Chondrocyte (in vitro differentiated cells): ENCODE results near the gene RNPS1. TPM values are rescaled to one million over a fixed set of nuclear protein-coding genes. Genes with fewer than 3 reads are reported as not detected.
A peak's percentile ranks its signal among the peaks of the same experiment; 100 is the strongest.

Source experiments
- DNase-seq: peaks from one replicate; pipeline ENCODE4 v3.0.0; 2021; ENCODE audit warnings: mixed read lengths, low spot score
- H3K27ac Mint-ChIP-seq: one replicate; pipeline ENCODE4 v1.8.0; 2021; ENCODE audit warnings: mild to moderate bottlenecking, moderate library complexity, mixed read lengths; ENCODE audit not compliant: unreplicated experiment
- H3K27me3 Mint-ChIP-seq: 2 replicates; pipeline ENCODE4 v1.8.0; 2021; ENCODE audit warnings: low read depth, mixed read lengths
- H3K36me3 Mint-ChIP-seq: 2 replicates; pipeline ENCODE4 v1.8.0; 2021; ENCODE audit warnings: low read depth, mixed read lengths
- H3K4me1 Mint-ChIP-seq: 2 replicates; pipeline ENCODE4 v1.8.0; 2021; ENCODE audit warnings: low read depth, mild to moderate bottlenecking, mixed read lengths
- H3K4me3 Mint-ChIP-seq: one replicate; pipeline ENCODE4 v1.8.0; 2021; ENCODE audit warnings: mild to moderate bottlenecking, moderate library complexity, mixed read lengths; ENCODE audit not compliant: unreplicated experiment
- H3K9me3 Mint-ChIP-seq: 2 replicates; pipeline ENCODE4 v1.8.0; 2021; ENCODE audit warnings: low read depth, mixed read lengths
- CTCF ChIP-seq: fragments of 200-600 bp; sonication (generic); IDR thresholded peaks from 2 replicates; pipeline ENCODE4 v1.5.0; 2021; ENCODE audit warnings: antibody characterized with exemption, mild to moderate bottlenecking, moderate library complexity
- total RNA-seq: library from RNA; stranded (reverse); gene quantifications from 3 replicates; pipeline ENCODE4 v1.2.1, GENCODE V29; 2021

The RNPS1 gene
- total RNA-seq, 1 donor from 2014 or later, result 109 TPM

GRCh38 chr16:2226918-2227317 lies 41.0 kb downstream of the RNPS1 start:
- Mint-ChIP-seq H3K4me1 (peaks cover 18% of the 10 kb centered on the region), H3K27ac (peak overlapping the region; percentile 38), H3K36me3 (peaks cover 7% of the 10 kb centered on the region), H3K9me3 (no peaks in the 10 kb centered on the region), H3K4me3 (no peak overlapping the region), H3K27me3 (no peaks in the 10 kb centered on the region)
- no peak for TF ChIP-seq CTCF
- DNase-seq, result no peak

GRCh38 chr16:2226245-2226793 lies 41.6 kb downstream of the RNPS1 start:
- Mint-ChIP-seq H3K4me3 (peak overlapping the region; percentile 12), H3K27ac (peak overlapping the region; percentile 5), H3K9me3 (no peaks in the 10 kb centered on the region), H3K4me1 (peaks cover 18% of the 10 kb centered on the region), H3K27me3 (no peaks in the 10 kb centered on the region), H3K36me3 (peaks cover 5% of the 10 kb centered on the region)
- DNase-seq, result no peak
- TF ChIP-seq CTCF, result no peak

GRCh38 chr16:2223942-2224486 lies 43.9 kb downstream of the RNPS1 start:
- Mint-ChIP-seq H3K27ac (peak overlapping the region; percentile 63), H3K36me3 (no peaks in the 10 kb centered on the region), H3K4me1 (peaks cover 18% of the 10 kb centered on the region), H3K9me3 (no peaks in the 10 kb centered on the region), H3K4me3 (peak overlapping the region; percentile 78), H3K27me3 (no peaks in the 10 kb centered on the region)
- TF ChIP-seq CTCF, result peak; percentile 67
- peak; percentile 88 for DNase-seq

GRCh38 chr16:2223221-2223941 lies 44.5 kb downstream of the RNPS1 start, which contains the start of gene E4F1:
TSS of gene E4F1 (plus strand) at chr16:2223591. CDS start at chr16:2223614, 23 bp downstream.
- H3K36me3 Mint-ChIP-seq, result no peaks in the 10 kb centered on the region
- no peak for TF ChIP-seq CTCF
- peaks cover 18% of the 10 kb centered on the region for H3K4me1 Mint-ChIP-seq
- H3K27ac Mint-ChIP-seq, result peak within 1 kb of the TSS; percentile 63
- no peaks in the 10 kb centered on the region for H3K9me3 Mint-ChIP-seq
- DNase-seq, result peak; percentile 100
- no peaks in the 10 kb centered on the region for H3K27me3 Mint-ChIP-seq
- H3K4me3 Mint-ChIP-seq, result peak within 1 kb of the TSS; percentile 78

GRCh38 chr16:2216330-2216729 lies 51.6 kb downstream of the RNPS1 start:
- H3K27me3 Mint-ChIP-seq, result no peaks in the 10 kb centered on the region
- no peak for TF ChIP-seq CTCF
- no peak for DNase-seq
- no peaks in the 10 kb centered on the region for H3K36me3 Mint-ChIP-seq
- peak overlapping the region; percentile 86 for H3K4me3 Mint-ChIP-seq
- no peak overlapping the region for H3K27ac Mint-ChIP-seq
- peaks cover 25% of the 10 kb centered on the region for H3K4me1 Mint-ChIP-seq
- H3K9me3 Mint-ChIP-seq, result no peaks in the 10 kb centered on the region
